ENCODE measurements around the gene DCAKD. TPM values are rescaled to one million over a fixed set of nuclear protein-coding genes. Genes with fewer than 3 reads are reported as not detected.

The DCAKD gene
- total and polyA plus RNA-seq, 2 of the 8 experiments (the other 6 are each of a cell fraction or from before 2014, with no cell fraction given) = 35.6 to 52.9 TPM

- H3K23me2 ChIP-seq (ENCODE audit: low read depth, low read length) = no peaks in the 10 kb centered on the region
- H3K4me3 ChIP-seq (ENCODE audit: extremely low read depth in 1 of 4, insufficient read depth in 2 of 4, low read depth in 3 of 4, low read length in 4 of 4) = no peak overlapping the region
- no peak overlapping the region for H4K91ac ChIP-seq (replicated peaks; ENCODE audit: insufficient read length, low read length)
- no peak overlapping the region for H2BK5ac ChIP-seq (ENCODE audit: low read depth, low read length)
- H3K56ac ChIP-seq (replicated peaks; ENCODE audit: insufficient read length, low read depth, low read length) = no peak overlapping the region
- POLR2A ChIA-PET (ENCODE audit: partially characterized antibody) = no interaction called here
- no peaks in the 10 kb centered on the region for H3K36me3 ChIP-seq (ENCODE audit: control insufficient read depth in 2 of 4, insufficient read depth in 4 of 4, low read length in 3 of 4)
- H3K27me3 ChIP-seq (replicated peaks in 1 of 4; ENCODE audit: control insufficient read depth in 3 of 4, extremely low read depth in 1 of 4, insufficient read depth in 3 of 4, low read length in 3 of 4) = peaks cover 0 to 8% (median 1%) of the 10 kb centered on the region in 4 experiments; a peak in 3 of 7 replicates
- H3K9ac ChIP-seq (replicated peaks in 1 of 4; ENCODE audit: extremely low read depth in 1 of 4, low read depth in 3 of 4, low read length in 3 of 4) = no peak overlapping the region
- no peak overlapping the region for H2BK20ac ChIP-seq (ENCODE audit: low read length)
- no peak overlapping the region for H4K5ac ChIP-seq (ENCODE audit: insufficient read length, low read depth, low read length)
- no peak overlapping the region for H3K18ac ChIP-seq (ENCODE audit: extremely low read depth, low read length)
- no peaks in the 10 kb centered on the region; a peak in 1 of 4 replicates for H3K79me2 ChIP-seq (ENCODE audit: control insufficient read depth in 1 of 2, insufficient read depth in 2 of 2, low read length in 2 of 2)
- no peak overlapping the region for H3K14ac ChIP-seq (ENCODE audit: insufficient read length)
- H2BK12ac ChIP-seq (ENCODE audit: low read depth, low read length) = no peak overlapping the region
- DNase-seq (ENCODE audit: low read depth in 1 of 2, low spot score in 2 of 2) (no peak), FAIRE-seq (no peak)
- peaks cover 0 to 7% of the 10 kb centered on the region in 2 experiments; a peak in 2 of 4 replicates for H3K9me3 ChIP-seq (ENCODE audit: insufficient read depth in 2 of 2, low read depth in 1 of 2, low read length in 1 of 2)
- no peak overlapping the region for H2AFZ ChIP-seq (ENCODE audit: low read length)
- 83% methylated on average over 10 of the region's 10 CpGs; no CpG with 5 or more reads in 1 of the 2 experiments for WGBS, 2 experiments (ENCODE audit: extremely low coverage in 1 of 2, insufficient coverage in 1 of 2, insufficient read length in 1 of 2, insufficient replicate concordance in 2 of 2, low coverage in 1 of 2, low lambda C conversion rate in 2 of 2, missing lambda C conversion rate in 1 of 2)
- H4K8ac ChIP-seq (ENCODE audit: extremely low read depth, insufficient read depth, low read length) = no peak overlapping the region; the same call in 1 of the 2 replicates
- no peak overlapping the region for H3K4me2 ChIP-seq (ENCODE audit: insufficient read depth in 1 of 2, low read depth in 2 of 2, low read length in 2 of 2)
- CTCF ChIA-PET (ENCODE audit: partially characterized antibody) = interaction anchor here (1.1 to 16.0 kb wide), 6 partner anchors 9 to 103 kb away, joined by 4 to 102 read pairs (median 7); partner anchors contain the start of gene C1QL1
- H3K23ac ChIP-seq (ENCODE audit: insufficient read length) = no peak overlapping the region
- no peak for TF ChIP-seq SRF (IDR thresholded peaks at IDR 0.05; ENCODE audit: low read depth, low read length)
- TF ChIP-seq TAF1 (IDR thresholded peaks at IDR 0.05; ENCODE audit: low read depth, low read length) = no peak
- H4K20me1 ChIP-seq (replicated peaks in 1 of 2; ENCODE audit: control insufficient read depth in 1 of 2, insufficient read depth in 2 of 2, low read length in 2 of 2) = no peaks in the 10 kb centered on the region
- no peak overlapping the region; the same call in 1 of the 2 replicates for H2BK15ac ChIP-seq (ENCODE audit: low read length)
- H2AK5ac ChIP-seq (ENCODE audit: low read depth, low read length) = 0 out of 2 replicates have a peak overlapping the region, but pooled peaks have one; percentile 75
- H3K27ac ChIP-seq (ENCODE audit: low read depth, low read length) = no peak overlapping the region
- no peak overlapping the region for H3K4ac ChIP-seq (replicated peaks; ENCODE audit: insufficient read length, low read depth, low read length)
- no peaks in the 10 kb centered on the region for H3K79me1 ChIP-seq (ENCODE audit: low read depth, low read length)
- peaks cover 0 to 3% (median 0%) of the 10 kb centered on the region in 4 experiments; a peak in 1 of 7 replicates for H3K4me1 ChIP-seq (replicated peaks in 1 of 4; ENCODE audit: control insufficient read depth in 3 of 4, insufficient read depth in 4 of 4, low read length in 3 of 4)
- H2BK120ac ChIP-seq (replicated peaks; ENCODE audit: low read depth, low read length) = no peak overlapping the region
Measured at GRCh38 chr17:44996304-44996703, 55.1 kb downstream of the DCAKD start.
